CD4-positive, alpha-beta T cell treated with Interleukin-4 for 1 hour (primary cell): ENCODE measurements around the gene UBAC1.

ENCODE experiments used
- DNase-seq, 2 donors: peaks; one replicate each; pipeline ENCODE4 v3.0.0-alpha.2; 2020 to 2022

UBAC1 gene, protein sequence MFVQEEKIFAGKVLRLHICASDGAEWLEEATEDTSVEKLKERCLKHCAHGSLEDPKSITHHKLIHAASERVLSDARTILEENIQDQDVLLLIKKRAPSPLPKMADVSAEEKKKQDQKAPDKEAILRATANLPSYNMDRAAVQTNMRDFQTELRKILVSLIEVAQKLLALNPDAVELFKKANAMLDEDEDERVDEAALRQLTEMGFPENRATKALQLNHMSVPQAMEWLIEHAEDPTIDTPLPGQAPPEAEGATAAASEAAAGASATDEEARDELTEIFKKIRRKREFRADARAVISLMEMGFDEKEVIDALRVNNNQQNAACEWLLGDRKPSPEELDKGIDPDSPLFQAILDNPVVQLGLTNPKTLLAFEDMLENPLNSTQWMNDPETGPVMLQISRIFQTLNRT

DNA sequence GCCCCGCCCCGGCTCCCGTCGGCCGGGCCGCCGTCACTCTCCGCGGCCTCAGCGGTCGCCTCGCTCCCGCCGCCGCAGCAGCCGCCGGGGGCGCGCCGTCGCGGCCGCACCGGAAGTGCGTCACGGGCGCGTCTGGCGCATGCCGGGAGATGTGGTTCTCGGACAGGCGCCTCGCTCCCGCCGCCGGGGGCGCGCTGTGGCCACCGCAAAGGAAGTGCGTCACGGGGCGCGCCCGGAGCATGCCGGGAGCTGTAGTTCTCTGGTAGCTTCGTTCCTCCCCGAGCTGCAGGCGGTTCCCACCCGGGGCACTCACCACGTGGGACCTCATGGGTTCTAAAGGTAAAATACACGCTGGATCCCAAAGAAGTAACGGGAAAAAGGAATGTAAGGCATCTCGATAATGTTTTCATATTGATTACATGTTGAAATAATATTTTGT, at the start of gene UBAC1:
Gene UBAC1, minus strand, starts transcription at position 97 of the 439 bp plus-strand sequence. CDS start 211 bp downstream, outside the sequence.
- DNase-seq: peak; percentile 95 to 96

DNA sequence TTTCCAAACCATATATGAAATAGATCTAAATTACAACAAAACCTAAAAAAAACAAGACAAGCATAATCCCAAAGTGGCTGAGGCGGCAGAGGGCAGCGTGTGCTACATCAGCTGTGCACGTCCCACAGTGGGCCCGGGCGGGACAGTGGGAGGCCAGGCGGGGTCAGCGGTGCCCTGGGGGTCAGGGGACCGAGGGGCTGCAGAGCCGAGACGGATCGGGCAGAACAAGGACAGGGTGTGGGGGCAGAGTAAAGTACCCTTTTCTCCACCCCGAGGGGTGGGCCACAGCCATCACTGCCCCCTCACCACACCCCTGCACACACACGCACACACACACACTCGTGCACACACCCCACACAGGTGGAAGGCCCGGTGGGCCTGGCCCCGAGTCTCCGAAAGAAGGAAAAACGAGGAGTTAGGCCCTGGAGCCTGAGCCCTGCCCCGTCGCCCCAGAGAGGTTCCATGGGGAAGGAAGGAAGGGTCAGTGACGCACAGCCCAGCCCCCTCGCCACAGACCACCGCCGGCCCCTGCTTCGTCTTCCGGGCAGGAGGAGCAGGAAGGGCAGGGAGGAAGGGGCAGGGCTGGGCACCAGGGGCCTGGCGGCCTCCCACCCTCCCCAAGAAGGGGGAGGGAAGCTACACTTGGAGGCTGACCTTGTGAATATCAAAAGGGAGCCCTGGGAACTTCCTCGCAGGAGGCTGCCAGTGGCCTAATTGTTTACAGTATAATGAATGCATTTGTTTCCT, 49.6 kb upstream of the UBAC1 start:
- no peak for DNase-seq

DNA sequence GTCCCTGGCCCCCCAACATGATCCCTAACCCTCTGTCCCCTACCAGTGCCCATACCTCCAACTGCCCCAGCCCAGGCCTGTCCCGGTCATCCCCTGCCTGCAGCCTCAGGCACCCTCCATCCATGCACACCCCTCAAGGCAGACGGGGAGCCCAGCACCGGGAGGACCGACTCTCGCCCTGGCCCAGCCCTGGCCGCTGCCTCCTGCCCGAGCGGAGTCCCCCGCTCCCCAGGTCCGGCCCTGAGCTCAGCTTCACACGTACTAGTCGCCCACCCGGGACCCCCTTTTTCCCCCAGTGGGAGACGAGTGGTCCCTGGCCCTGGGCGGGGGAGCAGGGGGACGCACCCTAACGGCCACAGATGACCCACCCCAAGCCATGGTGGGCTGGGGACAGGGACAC, 49.0 kb upstream of the UBAC1 start:
- no peak for DNase-seq

DNA sequence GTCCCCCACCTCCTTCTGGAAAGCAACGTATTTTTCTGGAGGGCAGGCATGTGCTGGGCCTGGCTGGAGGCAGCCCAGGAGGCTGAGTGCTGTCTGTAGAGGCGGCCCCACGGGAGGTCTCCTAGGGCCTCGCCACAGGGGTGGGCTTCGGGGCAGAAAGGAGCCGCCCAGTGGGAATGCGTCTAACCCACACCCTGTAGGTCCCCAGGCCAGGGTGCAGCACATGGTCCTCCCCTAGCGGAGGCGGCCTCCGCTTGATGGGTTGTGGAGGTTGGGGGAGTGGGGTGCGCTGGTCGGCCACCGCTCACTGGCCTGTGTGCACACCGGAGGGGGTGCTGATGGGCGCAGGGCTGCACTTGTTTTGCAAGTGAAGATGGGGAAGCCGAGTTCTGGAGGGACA, 48.3 kb upstream of the UBAC1 start:
- no peak for DNase-seq

DNA sequence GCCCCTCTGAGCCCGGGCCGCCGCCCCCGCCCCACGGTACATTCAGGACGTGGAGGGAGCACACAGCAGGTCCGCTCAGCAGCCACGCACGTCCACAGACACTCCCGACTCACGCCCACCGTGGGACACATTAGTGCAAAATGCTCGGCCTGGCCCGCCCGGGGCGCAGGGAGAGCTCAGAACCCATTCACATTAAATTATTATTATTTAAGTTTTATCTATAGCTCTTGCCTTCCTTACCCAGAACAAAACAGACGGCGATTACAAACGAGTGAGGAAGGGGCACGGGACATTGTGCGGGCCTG, 47.5 kb upstream of the UBAC1 start:
- no peak for DNase-seq

DNA sequence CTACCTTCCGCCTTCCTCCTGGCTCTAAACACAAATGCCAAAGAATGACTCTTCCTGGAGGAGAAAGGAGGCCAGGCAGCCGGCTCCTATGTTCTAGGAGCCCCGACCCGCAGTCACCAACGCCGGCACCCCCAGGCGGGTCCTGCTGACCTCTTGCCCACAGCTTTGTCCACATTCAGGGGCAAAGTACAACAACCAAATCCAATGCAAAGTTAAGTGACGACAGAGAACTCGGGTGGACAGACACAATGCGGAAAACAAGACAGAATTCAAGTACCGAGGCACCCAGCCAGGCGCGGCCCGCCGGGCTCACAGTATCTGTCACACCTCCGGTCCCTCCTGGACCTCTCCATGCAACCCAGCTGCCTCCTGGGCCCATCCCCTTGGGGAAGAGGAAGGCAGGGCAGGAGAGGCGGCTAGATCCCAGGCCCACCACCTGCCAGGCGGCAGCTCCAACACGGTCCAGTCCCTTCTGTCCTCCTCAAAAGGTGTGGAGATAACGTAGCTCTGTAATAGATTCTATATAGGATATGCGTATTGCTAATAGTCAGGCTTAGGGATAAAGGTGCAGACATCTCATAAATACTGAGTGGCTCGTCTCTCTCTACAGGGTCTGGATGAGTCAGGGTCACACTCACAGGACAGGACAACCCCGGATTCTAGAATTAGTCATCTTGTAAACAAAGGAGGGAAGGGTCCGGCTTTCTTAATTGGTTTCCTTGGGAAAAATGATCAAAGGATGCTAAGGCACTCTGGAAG, 46.9 kb upstream of the UBAC1 start:
- no peak for DNase-seq

DNA sequence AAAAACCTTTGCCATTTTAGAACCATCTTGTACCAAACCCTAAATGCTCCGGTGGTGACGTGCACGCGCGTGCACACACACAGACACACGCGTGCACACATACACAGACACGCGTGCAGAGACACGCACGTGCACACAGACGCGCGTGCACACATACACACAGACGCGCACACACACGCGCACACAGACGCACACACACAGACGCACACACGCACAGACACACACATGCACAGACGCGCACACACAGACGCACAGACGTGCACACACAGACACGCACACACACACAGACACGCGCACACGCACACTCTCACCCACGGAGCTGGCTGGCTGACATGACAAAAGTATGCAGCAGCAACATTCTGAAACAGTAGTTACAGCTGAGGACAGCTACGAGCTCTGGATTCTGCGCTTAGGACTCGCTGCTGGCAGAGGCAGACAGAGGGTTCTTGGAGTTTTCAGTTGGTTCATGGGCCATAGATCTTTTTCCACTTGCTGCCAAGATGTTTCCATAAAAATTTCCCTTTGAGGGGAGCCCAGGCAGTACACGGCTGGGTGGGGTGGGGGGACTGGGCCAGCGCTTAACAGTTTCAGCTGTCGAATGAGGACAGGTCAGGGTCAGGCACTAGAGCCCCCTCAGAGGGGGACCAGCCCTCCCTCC, 46.2 kb upstream of the UBAC1 start:
- DNase-seq: no peak

DNA sequence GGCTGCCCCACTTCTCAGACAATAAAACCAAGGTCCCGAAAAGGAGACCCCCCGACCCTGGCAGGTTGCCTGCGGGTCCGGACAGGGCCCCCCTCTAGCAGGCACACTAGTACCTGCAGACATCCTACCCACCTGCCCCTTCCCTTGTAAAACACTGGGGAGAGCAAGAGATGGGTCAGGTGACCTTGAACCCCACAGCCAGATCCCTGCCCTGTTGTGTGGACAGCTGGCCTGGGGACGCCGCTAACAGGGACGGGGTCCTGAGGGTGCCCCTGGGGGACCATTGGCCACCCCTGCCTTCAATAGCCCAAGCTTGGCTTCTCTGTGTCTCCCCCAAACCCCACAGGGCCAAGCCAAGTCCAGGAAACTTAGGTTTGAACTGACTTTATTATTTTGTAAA, 45.0 kb upstream of the UBAC1 start:
- DNase-seq: no peak

DNA sequence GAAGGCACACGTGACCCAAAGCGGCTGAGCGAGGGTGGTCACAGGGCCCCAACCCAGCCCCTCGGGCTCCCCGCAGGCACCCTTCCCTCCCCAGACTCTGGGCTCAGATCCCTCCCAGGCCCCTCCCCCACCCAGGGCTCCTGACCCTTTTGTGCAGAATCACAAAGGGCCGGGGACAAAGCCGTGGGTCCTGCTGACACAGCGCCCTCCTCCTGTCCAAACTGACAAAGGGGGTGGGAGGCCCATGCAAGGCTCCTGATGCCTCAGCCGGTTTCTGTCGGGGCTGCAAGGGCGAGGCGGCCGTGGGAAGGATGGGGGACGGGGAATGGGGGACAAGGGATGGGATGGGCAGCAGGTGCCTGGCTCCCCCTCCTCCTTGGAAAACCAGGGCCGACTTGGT, 43.5 kb upstream of the UBAC1 start:
- DNase-seq: no peak

DNA sequence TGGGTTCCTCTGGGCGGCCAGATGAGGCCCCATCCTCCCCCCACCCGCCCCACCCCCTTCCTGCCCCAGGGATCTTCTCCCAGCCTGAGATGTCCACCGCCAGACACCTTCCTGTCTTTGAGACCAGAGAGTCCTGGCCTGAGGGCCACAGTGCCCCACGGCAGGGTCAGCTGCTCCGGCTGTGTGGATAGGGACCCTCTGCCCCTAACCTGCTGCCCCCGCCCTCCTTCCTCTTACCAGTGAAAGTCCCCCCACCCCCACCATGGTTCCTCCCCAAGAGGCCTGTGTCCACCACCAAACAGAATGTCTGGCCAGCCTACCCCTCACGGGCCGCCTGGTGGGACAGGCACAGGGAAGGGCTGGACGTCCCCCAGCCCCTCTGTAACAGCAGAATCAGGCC, 43.0 kb upstream of the UBAC1 start:
- DNase-seq: no peak

DNA sequence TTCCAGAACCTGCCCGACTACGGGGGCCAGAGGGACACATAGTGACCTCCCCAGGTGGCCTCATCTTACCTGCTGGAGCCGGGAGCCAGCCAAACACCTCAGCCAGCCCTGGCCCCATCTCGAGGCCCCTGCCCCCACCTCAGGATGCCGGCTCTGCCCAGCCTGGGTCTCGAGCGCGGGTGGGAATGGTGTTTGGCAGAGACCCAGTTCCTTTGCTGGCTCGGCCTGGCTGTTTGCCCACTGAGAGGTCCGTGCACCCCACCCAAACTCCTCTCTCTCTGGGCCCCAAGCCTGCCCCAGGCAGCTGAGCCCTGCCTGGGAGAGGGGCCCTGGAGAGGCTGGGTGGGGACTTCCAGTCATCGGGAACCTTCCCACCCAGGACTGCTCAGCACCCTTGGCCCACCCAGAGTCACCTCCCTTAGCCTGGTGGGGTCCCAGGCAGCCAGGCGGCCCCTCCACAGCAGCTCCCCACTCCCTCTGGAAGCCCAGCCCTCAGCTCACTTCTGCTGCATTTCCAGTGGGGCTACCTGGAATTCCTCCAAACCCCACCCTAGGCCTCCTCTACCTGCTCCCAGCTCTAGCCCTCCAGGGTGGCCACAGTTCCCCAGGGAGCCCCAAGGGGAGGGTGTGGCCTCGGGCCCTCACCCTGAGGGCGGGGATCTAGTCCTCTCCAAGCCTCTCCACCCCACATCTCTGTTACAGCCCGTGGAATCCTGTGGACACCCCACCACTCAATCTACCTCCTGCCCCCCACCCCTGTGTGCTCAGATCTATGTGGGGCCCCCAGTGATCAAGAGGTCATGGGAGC, 42.4 kb upstream of the UBAC1 start:
- DNase-seq: no peak

DNA sequence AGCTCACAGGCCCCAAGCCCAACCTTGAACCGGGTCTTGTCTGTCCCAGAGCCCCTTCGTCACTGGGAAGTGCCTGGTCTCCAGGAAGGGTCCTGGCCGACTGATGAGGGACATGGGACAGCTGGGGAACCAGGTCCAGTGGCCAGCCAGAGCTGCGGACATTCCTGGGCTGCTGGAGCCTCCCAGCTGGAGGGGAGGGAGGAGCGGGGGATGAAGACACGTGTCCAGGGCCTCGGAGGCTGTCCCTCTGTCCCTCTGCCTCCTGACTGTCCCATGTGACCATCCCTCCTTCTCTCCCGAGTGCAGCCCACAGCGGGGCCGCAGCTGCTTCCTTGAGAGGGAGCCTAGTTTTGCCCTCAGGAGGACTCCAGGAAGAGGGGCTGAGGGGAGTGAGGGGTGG, 41.7 kb upstream of the UBAC1 start:
- no peak for DNase-seq

DNA sequence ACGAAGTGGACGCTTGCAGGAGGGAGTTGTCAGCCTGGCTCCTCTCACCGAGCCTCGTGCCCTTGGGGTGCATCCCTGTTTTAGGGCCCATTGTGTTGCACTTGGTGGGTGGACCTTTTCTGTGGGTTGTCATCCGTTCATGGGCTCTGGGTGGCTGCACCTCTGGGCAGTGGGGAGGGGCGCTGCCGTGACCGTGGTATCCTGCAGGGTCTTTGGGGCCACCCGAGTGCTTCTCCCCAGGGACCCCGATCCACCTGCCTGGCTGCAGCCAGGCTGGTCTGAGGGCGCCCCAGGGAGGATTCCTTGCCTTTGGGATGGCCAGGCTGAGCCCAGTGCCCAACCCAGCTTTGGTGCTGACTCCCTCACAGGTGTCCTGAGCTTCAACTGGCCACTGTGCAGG, 41.0 kb upstream of the UBAC1 start:
- DNase-seq: no peak

DNA sequence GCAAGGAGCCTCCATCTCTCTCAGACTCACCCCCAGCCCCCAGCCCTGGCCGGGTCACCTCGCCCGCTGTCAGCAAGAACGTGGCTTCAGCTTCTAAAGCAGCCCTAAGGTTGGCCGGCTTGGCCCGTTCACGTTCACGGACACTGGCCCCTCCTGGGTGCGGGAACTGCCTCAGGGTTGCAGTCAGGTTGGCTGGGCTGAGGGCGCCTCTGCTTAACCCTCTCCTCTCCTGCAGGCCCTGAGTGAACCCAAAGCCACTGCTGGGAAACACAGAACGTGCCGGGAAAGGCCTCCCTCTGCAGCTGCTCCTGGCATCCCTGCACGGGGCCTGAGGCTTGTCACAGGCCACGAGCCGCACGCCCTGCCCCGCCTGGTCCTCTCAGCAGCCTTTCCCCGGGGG, 40.1 kb upstream of the UBAC1 start:
- no peak for DNase-seq

DNA sequence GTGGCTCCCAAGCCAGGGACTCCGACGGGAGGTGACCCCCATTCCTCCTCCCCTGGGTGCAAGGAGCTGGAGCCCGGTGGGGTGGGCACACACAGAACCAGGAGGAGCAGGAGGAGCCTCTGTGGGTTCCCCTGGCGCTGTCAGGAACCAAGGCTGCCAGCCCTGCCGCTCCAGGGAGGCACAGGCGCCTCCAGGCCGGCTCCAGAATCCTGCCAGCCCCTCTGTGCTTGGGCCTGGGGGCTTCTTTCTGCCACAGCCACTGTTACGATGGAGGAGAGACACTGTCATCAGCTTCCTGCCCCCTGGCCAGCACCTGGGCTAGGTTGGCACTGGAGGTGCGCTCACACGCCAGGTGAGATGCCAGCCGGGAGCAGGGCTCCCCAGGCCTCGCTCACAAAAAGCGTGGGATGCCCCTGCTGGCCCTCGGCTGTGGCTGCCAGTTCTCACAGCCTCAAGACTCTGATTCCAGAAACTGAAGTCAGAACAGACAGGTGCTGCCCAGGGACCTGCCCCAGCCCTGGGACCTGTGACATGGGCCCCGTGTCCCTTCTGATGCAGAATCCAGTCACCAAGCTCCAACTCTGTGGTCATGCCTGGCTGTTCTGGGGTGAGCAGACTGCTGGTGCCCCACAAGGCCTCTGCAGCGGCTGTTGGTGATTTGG, 37.4 kb upstream of the UBAC1 start:
- no peak for DNase-seq

DNA sequence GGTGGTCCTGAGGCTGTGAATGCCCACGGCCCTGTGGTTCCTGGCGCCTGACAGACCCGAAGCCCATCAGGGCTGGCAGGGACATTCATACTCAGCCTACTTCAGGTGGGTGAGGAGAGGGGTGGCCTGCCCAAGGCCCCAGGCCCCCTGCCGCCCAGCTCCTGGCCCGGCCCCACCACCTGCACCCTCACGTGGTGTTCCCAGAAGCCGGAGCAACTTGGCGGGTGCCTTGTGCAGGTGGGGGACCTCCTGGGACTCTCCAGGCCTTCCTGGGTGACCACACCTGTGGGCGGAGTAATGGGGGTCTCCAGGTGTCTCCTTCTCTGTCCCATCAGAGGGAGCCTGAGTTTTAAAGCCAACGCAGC, 36.8 kb upstream of the UBAC1 start:
- DNase-seq: no peak

DNA sequence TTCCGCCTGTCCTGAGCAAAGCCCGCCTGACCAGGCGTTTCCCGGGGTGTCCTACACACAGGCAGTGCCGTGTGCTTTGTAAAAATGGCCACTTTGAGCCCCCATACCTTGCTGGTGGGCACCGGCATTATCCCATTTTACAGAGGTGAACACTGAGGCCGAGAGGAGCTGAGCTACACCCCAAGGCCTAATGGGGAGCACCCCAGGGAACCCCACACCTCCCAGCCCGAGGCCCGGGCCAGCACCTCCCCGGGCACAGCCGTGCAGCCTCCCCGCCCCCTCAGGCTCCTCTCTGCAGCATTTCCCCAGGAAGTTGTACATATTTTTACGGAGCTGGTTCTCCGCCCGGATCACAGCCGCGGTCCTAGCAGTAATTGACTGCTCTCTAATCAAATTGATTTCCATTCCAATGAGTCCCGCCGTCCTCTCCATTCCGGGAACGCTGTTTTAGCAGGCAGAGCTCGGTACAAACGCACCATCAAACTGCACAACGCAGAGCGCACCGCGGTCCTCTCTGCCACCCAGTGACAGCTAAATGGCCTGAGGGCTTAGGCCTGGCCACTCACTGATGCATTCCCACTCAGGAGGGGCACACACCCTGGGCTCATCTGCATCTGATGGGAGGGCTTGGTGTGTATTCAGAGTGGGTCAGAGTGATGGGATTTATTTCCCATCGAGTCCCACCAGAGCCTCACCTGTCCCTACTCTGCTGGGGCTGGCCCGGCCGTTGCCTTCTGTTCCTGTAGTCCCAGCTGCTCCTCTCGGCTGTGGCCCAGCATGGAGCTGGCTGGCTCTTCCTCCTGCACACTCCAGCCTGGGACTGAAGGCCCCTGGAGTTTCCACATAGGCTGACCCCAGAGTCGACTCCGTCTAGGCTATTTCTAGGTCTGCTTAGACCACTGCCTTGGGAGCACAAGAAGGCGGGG, 36.2 kb upstream of the UBAC1 start:
- DNase-seq: no peak

DNA sequence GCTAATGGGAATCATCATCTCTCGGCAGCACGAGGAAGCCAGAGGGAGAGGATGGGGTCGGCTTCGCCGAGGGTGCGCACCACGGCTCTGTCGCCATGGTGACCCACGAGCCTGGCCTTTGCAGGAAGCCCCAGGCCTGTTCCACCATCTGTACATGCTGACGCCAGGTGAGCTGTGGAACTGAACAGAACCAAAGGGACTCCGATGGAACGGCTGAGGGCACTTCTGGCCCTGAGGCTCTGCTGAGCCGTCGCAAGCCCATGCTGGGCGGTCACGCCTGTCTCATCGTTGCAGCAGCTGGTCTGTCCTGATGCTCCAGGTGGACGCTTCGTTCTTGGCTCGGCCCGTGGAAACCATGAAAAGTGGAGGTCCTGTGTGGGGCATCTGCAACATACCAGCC, 34.6 kb upstream of the UBAC1 start:
- no peak for DNase-seq

DNA sequence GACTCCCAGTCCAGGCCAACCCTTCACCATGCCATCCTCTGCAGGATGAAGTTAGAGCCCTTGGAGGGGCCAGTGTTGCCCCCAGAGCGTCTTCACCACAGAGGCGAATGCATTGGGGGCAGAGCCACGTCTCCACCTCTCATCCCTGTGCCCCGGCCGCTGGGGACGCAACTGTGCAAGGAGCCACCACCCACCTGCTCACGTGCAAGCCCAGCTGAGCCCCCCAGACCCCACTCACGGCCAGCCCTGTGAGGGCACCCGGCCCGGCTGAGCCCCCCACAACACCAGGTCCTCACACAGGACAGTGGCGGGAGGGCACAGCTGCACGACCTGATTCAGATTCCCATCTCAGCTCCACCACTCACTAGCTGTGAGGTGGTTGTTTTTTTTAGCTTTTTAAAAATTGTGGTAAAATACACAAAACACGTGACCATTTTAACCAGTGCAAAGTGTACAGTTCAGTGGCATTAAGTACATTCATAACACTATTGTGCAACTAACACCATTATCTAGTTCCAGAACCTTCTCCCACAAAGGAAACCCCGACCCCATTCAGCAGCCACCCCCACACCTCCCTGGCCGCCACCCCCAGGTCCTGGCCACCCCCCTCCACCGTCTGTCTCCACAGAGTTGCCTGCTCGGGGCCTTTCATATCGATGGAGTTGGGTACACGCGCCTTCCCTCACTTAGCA, 33.5 kb upstream of the UBAC1 start:
- no peak for DNase-seq
